ENCODE measurements around the gene CLK3. TPM values are rescaled to one million over a fixed set of nuclear protein-coding genes. Genes with fewer than 3 reads are reported as not detected.
A peak's percentile ranks its signal among the peaks of the same experiment; 100 is the strongest.

Gene CLK3
- total and polyA plus RNA-seq, 4 experiments from 2014 or later, result 59.1 to 167 (median 128) TPM

GRCh38 chr15:74619916-74620635 lies 4.4 kb downstream of the CLK3 start:
- H3K27me3 ChIP-seq (ENCODE audit: insufficient read depth, low read length), result no peaks in the 10 kb centered on the region
- Mint-ChIP-seq H3K4me3 (peak overlapping the region in 2 of 8 donors; percentile 10 to 17), H3K4me1 (peaks cover 33 to 52% (median 39%) of the 10 kb centered on the region in 4 donors), H3K9me3 (no peaks in the 10 kb centered on the region), H3K27ac (peak overlapping the region in 3 of 7 donors; percentile 55 to 93 (median 78)), H3K27me3 (no peaks in the 10 kb centered on the region), H3K36me3 (peaks cover 42 to 84% of the 10 kb centered on the region in 2 donors)
- peak in 1 of 5 donors; percentile 38 for DNase-seq
- CTCF ChIA-PET (ENCODE audit: partially characterized antibody), result interaction anchor here (0.9 to 8.0 kb wide), 3 partner anchors 12 to 223 kb away, joined by 3 to 84 read pairs (median 3); partner anchors contain the start of gene ULK3
- H3K4me1 ChIP-seq (ENCODE audit: insufficient read depth, low read length), result peaks cover 47% of the 10 kb centered on the region
- H3K9me3 ChIP-seq (ENCODE audit: control insufficient read depth in 1 of 2, low read length in 2 of 2), result no peaks in the 10 kb centered on the region
- POLR2A ChIA-PET (ENCODE audit: partially characterized antibody), result no interaction called here
- no peak overlapping the region for H3K4me3 ChIP-seq (ENCODE audit: low read length in 2 of 2)
- H3K27ac ChIP-seq (ENCODE audit: low read depth, low read length), result no peak overlapping the region
- peaks cover 66% of the 10 kb centered on the region for H3K36me3 ChIP-seq (ENCODE audit: insufficient read depth, low read length)
- intact Hi-C loops (cut with micrococcal nuclease), result loop anchor here (5.0 kb wide), 2 partner anchors 167 to 582 kb away; partner anchors contain the start of gene C15orf39

- Mint-ChIP-seq H3K36me3 (peaks cover 47 to 90% of the 10 kb centered on the region in 2 donors), H3K4me1 (peaks cover 33 to 52% (median 39%) of the 10 kb centered on the region in 4 donors), H3K27me3 (no peaks in the 10 kb centered on the region), H3K9me3 (no peaks in the 10 kb centered on the region), H3K4me3 (peak overlapping the region in 2 of 8 donors; percentile 34 to 75), H3K27ac (peak overlapping the region; percentile 39 to 93 (median 80))
- Histone ChIP-seq H3K27ac (ENCODE audit: low read depth, low read length) (peak overlapping the region; percentile 16), H3K27me3 (ENCODE audit: insufficient read depth, low read length) (no peaks in the 10 kb centered on the region), H3K4me1 (ENCODE audit: insufficient read depth, low read length) (peaks cover 47% of the 10 kb centered on the region), H3K36me3 (ENCODE audit: insufficient read depth, low read length) (peaks cover 74% of the 10 kb centered on the region), H3K4me3 (ENCODE audit: low read length in 2 of 2) (no peak overlapping the region), H3K9me3 (ENCODE audit: control insufficient read depth in 1 of 2, low read length in 2 of 2) (no peaks in the 10 kb centered on the region)
- peak; percentile 71 to 80 (median 73) for DNase-seq
- intact Hi-C loops (cut with micrococcal nuclease), result no loop called here
- CTCF ChIA-PET (ENCODE audit: partially characterized antibody), result interaction anchor here (0.6 to 8.0 kb wide), 9 partner anchors 11 to 328 kb away, joined by 3 to 84 read pairs (median 3); partner anchors contain the start of gene ARID3B
- POLR2A ChIA-PET (ENCODE audit: partially characterized antibody), result interaction anchor here (1.0 to 1.7 kb wide), 3 partner anchors 11 to 157 kb away, joined by 3 to 5 read pairs (median 5); partner anchors contain the start of gene ARID3B
Observed at GRCh38 chr15:74620636-74621545, 5.3 kb downstream of the CLK3 start.

- ChIA-PET POLR2A (ENCODE audit: partially characterized antibody) (interaction anchor here (1.0 to 1.7 kb wide), 3 partner anchors 11 to 156 kb away, joined by 3 to 5 read pairs (median 5); partner anchors contain the start of gene ARID3B), CTCF (ENCODE audit: partially characterized antibody) (interaction anchor here (0.6 to 7.2 kb wide), 8 partner anchors 12 to 327 kb away, joined by 3 to 66 read pairs (median 3); partner anchors contain the start of gene ARID3B)
- H3K27me3 Mint-ChIP-seq, result no peaks in the 10 kb centered on the region
- H3K9me3 Mint-ChIP-seq, result no peaks in the 10 kb centered on the region
- peak overlapping the region in 4 of 7 donors; percentile 78 to 91 (median 85) for H3K27ac Mint-ChIP-seq
- Histone ChIP-seq H3K4me3 (ENCODE audit: low read length in 2 of 2) (no peak overlapping the region), H3K27ac (ENCODE audit: low read depth, low read length) (peak overlapping the region; percentile 16), H3K4me1 (ENCODE audit: insufficient read depth, low read length) (peaks cover 45% of the 10 kb centered on the region), H3K36me3 (ENCODE audit: insufficient read depth, low read length) (peaks cover 80% of the 10 kb centered on the region), H3K9me3 (ENCODE audit: control insufficient read depth in 1 of 2, low read length in 2 of 2) (no peaks in the 10 kb centered on the region), H3K27me3 (ENCODE audit: insufficient read depth, low read length) (no peaks in the 10 kb centered on the region)
- intact Hi-C loops (cut with micrococcal nuclease), result no loop called here
- DNase-seq, result no peak
- H3K36me3 Mint-ChIP-seq, result peaks cover 52 to 94% of the 10 kb centered on the region in 2 donors
- H3K4me1 Mint-ChIP-seq, result peaks cover 32 to 47% (median 36%) of the 10 kb centered on the region in 4 donors
- H3K4me3 Mint-ChIP-seq, result no peak overlapping the region
Observed at GRCh38 chr15:74621546-74621920, 5.9 kb downstream of the CLK3 start.

- no peak overlapping the region for H3K4me3 Mint-ChIP-seq
- Histone ChIP-seq H3K36me3 (ENCODE audit: insufficient read depth, low read length) (peaks cover 84% of the 10 kb centered on the region), H3K27me3 (ENCODE audit: insufficient read depth, low read length) (no peaks in the 10 kb centered on the region), H3K27ac (ENCODE audit: low read depth, low read length) (no peak overlapping the region), H3K9me3 (ENCODE audit: control insufficient read depth in 1 of 2, low read length in 2 of 2) (no peaks in the 10 kb centered on the region), H3K4me3 (ENCODE audit: low read length in 2 of 2) (no peak overlapping the region), H3K4me1 (ENCODE audit: insufficient read depth, low read length) (peaks cover 45% of the 10 kb centered on the region)
- peaks cover 28 to 43% (median 33%) of the 10 kb centered on the region in 4 donors for H3K4me1 Mint-ChIP-seq
- intact Hi-C loops (cut with micrococcal nuclease), result no loop called here
- CTCF ChIA-PET (ENCODE audit: partially characterized antibody), result interaction anchor here (0.8 to 7.2 kb wide), 6 partner anchors 11 to 327 kb away, joined by 3 to 66 read pairs (median 3); partner anchors contain the start of gene ARID3B
- peak in 1 of 5 donors; percentile 19 for DNase-seq
- no peaks in the 10 kb centered on the region for H3K27me3 Mint-ChIP-seq
- H3K36me3 Mint-ChIP-seq, result peaks cover 52 to 93% of the 10 kb centered on the region in 2 donors
- no peaks in the 10 kb centered on the region for H3K9me3 Mint-ChIP-seq
- peak overlapping the region in 2 of 7 donors; percentile 51 to 85 for H3K27ac Mint-ChIP-seq
- POLR2A ChIA-PET (ENCODE audit: partially characterized antibody), result interaction anchor here (1.0 to 1.7 kb wide), 3 partner anchors 10 to 156 kb away, joined by 3 to 5 read pairs (median 5); partner anchors contain the start of gene ARID3B
Observed at GRCh38 chr15:74621936-74622335, 6.3 kb downstream of the CLK3 start.

- intact Hi-C loops (cut with micrococcal nuclease), result no loop called here
- peak overlapping the region in 1 of 7 donors; percentile 51 for H3K27ac Mint-ChIP-seq
Observed at GRCh38 chr15:74622758-74623157, 7.1 kb downstream of the CLK3 start.

GRCh38 chr15:74624020-74624602 lies 8.5 kb downstream of the CLK3 start:
- peaks cover 23% of the 10 kb centered on the region for H3K4me1 ChIP-seq (ENCODE audit: insufficient read depth, low read length)
- ChIA-PET CTCF (ENCODE audit: partially characterized antibody) (interaction anchor here (7.2 to 19.9 kb wide), 2 partner anchors 9 to 149 kb away, joined by 66 to 389 read pairs; no protein-coding TSS in a partner anchor), POLR2A (ENCODE audit: partially characterized antibody) (interaction anchor here (0.7 to 1.6 kb wide), 4 partner anchors 8 to 147 kb away, joined by 3 to 6 read pairs (median 4); partner anchors contain the start of gene CLK3)
- no peaks in the 10 kb centered on the region for H3K9me3 ChIP-seq (ENCODE audit: control insufficient read depth in 1 of 2, low read length in 2 of 2)
- H3K36me3 Mint-ChIP-seq, result peaks cover 62 to 98% of the 10 kb centered on the region in 2 donors
- intact Hi-C loops (cut with micrococcal nuclease), result no loop called here
- no peaks in the 10 kb centered on the region for H3K27me3 ChIP-seq (ENCODE audit: insufficient read depth, low read length)
- peaks cover 12 to 23% (median 20%) of the 10 kb centered on the region in 4 donors for H3K4me1 Mint-ChIP-seq
- H3K27ac ChIP-seq (ENCODE audit: low read depth, low read length), result no peak overlapping the region
- no peaks in the 10 kb centered on the region for H3K9me3 Mint-ChIP-seq
- H3K4me3 Mint-ChIP-seq, result peak overlapping the region in 1 of 8 donors; percentile 5
- no peak overlapping the region for H3K4me3 ChIP-seq (ENCODE audit: low read length in 2 of 2)
- no peaks in the 10 kb centered on the region for H3K27me3 Mint-ChIP-seq
- DNase-seq, result no peak
- peaks cover 100% of the 10 kb centered on the region for H3K36me3 ChIP-seq (ENCODE audit: insufficient read depth, low read length)
- H3K27ac Mint-ChIP-seq, result peak overlapping the region in 1 of 7 donors; percentile 57

More at GRCh38 chr15:74622758-74623157, 7.1 kb downstream of the CLK3 start:
- CTCF ChIA-PET (ENCODE audit: partially characterized antibody), result interaction anchor here (7.2 kb wide), 1 partner anchor 11 kb away, joined by 66 read pairs; no protein-coding TSS in a partner anchor
- Mint-ChIP-seq H3K9me3 (no peaks in the 10 kb centered on the region), H3K36me3 (peaks cover 52 to 93% of the 10 kb centered on the region in 2 donors), H3K27me3 (no peaks in the 10 kb centered on the region), H3K4me1 (peaks cover 20 to 35% (median 25%) of the 10 kb centered on the region in 4 donors), H3K4me3 (no peak overlapping the region)
- peak in 1 of 5 donors; percentile 29 for DNase-seq
- Histone ChIP-seq H3K4me3 (ENCODE audit: low read length in 2 of 2) (no peak overlapping the region), H3K27ac (ENCODE audit: low read depth, low read length) (no peak overlapping the region), H3K9me3 (ENCODE audit: control insufficient read depth in 1 of 2, low read length in 2 of 2) (no peaks in the 10 kb centered on the region), H3K36me3 (ENCODE audit: insufficient read depth, low read length) (peaks cover 92% of the 10 kb centered on the region), H3K27me3 (ENCODE audit: insufficient read depth, low read length) (no peaks in the 10 kb centered on the region), H3K4me1 (ENCODE audit: insufficient read depth, low read length) (peaks cover 37% of the 10 kb centered on the region)
- POLR2A ChIA-PET (ENCODE audit: partially characterized antibody), result interaction anchor here (0.6 to 1.7 kb wide), 3 partner anchors 81 to 745 kb away, joined by 3 to 5 read pairs (median 4); partner anchors contain the start of genes ARID3B and MAN2C1

All from CD4-positive, alpha-beta memory T cell (primary cell).